Fibroblast of lung (primary cell): Measurements from ENCODE around the gene CYSTM1. TPM values are rescaled to one million over a fixed set of nuclear protein-coding genes. Genes with fewer than 3 reads are reported as not detected.

ENCODE experiments used
- DNase-seq, 2 donors: peaks; one replicate each; pipeline versions ENCODE4 v3.0.0 to v3.0.0-alpha.2; 2010; ENCODE audit warnings: low read depth in 2 of 2
- H2AFZ ChIP-seq: 2 replicates; pipeline ENCODE4 v1.5.1; 2012; ENCODE audit warnings: low read length, control low read depth, inconsistent platforms
- H3K27ac ChIP-seq: 2 replicates; pipeline ENCODE4 v1.5.1; 2011; ENCODE audit warnings: low read length, control low read depth; ENCODE audit not compliant: insufficient read depth
- H3K27me3 ChIP-seq: 2 replicates; pipeline ENCODE4 v1.5.1; 2011; ENCODE audit warnings: mild to moderate bottlenecking, low read length; ENCODE audit not compliant: control insufficient read depth, insufficient read depth
- H3K36me3 ChIP-seq: 2 replicates; pipeline ENCODE4 v1.5.1; 2011; ENCODE audit warnings: low read length; ENCODE audit not compliant: control insufficient read depth, insufficient read depth
- H3K4me1 ChIP-seq: 2 replicates; pipeline ENCODE4 v1.5.1; 2011; ENCODE audit warnings: low read length; ENCODE audit not compliant: control insufficient read depth, insufficient read depth; ENCODE audit errors: extremely low read depth
- H3K4me2 ChIP-seq: 2 replicates; pipeline ENCODE4 v1.5.1; 2011; ENCODE audit warnings: low read length, control low read depth; ENCODE audit not compliant: insufficient read depth; ENCODE audit errors: extremely low read depth
- H3K4me3 ChIP-seq, 4 experiments: fragments of 200-600 bp in 1 of 4; sonication (generic) in 1 of 4; replicated peaks in 1 of 4; 2 replicates each; pipeline ENCODE4 v1.5.1; 2011 to 2016; ENCODE audit warnings: low read length in 4 of 4, low read depth in 3 of 4, mild to moderate bottlenecking in 3 of 4, control low read depth in 2 of 4, inconsistent platforms in 1 of 4, mixed read lengths in 1 of 4; ENCODE audit not compliant: insufficient read depth in 1 of 4; ENCODE audit errors: control extremely low read depth in 1 of 4
- H3K79me2 ChIP-seq: 2 replicates; pipeline ENCODE4 v1.5.1; 2012; ENCODE audit warnings: mild to moderate bottlenecking, low read length, inconsistent platforms; ENCODE audit not compliant: control insufficient read depth, insufficient read depth
- H3K9ac ChIP-seq: 2 replicates; pipeline ENCODE4 v1.5.1; 2011; ENCODE audit warnings: mild to moderate bottlenecking, low read length, control low read depth; ENCODE audit not compliant: insufficient read depth
- H3K9me3 ChIP-seq: 2 replicates; pipeline ENCODE4 v1.5.1; 2012; ENCODE audit warnings: low read depth, low read length; ENCODE audit not compliant: control insufficient read depth, insufficient read depth
- H4K20me1 ChIP-seq: 2 replicates; pipeline ENCODE4 v1.5.1; 2011; ENCODE audit warnings: low read length; ENCODE audit not compliant: control insufficient read depth, insufficient read depth; ENCODE audit errors: extremely low read depth
- EZH2 ChIP-seq: IDR thresholded peaks from 2 replicates; pipeline ENCODE4 v1.5.1; 2012; ENCODE audit warnings: low read length, control low read depth, mild to moderate bottlenecking; ENCODE audit errors: missing control alignments
- polyA plus RNA-seq, 2 donors: library from polyadenylated mRNA; depleted of rRNA in 1 of 2; stranded (reverse) in 1 of 2; unstranded in 1 of 2; fragments of >200 nt; gene quantifications; 2 replicates each; pipeline ENCODE4 v1.2.1, GENCODE V29; 2011 to 2012; ENCODE audit warnings: missing spikeins in 1 of 2
- total RNA-seq: library from RNA; depleted of rRNA; stranded (reverse); fragments of >200 nt; gene quantifications from 2 replicates; pipeline ENCODE4 v1.2.1, GENCODE V29; 2014
- TF ChIP-seq, protein P1 (sequence below), 2 donors: IDR thresholded peaks in 1 of 2; conservative IDR thresholded peaks in 1 of 2; 1 replicate in 1 of 2; 2 replicates in 1 of 2; pipeline ENCODE4 v1.5.1; 2011 to 2012; ENCODE audit warnings: low read length in 2 of 2, control low read depth in 1 of 2, inconsistent platforms in 1 of 2, low read depth in 1 of 2, mild to moderate bottlenecking in 1 of 2

The CYSTM1 gene
- total and polyA plus RNA-seq, 2 donors (not counting 1 experiment from before 2014, with no cell fraction given), result 24.3 to 35.8 TPM

DNA sequence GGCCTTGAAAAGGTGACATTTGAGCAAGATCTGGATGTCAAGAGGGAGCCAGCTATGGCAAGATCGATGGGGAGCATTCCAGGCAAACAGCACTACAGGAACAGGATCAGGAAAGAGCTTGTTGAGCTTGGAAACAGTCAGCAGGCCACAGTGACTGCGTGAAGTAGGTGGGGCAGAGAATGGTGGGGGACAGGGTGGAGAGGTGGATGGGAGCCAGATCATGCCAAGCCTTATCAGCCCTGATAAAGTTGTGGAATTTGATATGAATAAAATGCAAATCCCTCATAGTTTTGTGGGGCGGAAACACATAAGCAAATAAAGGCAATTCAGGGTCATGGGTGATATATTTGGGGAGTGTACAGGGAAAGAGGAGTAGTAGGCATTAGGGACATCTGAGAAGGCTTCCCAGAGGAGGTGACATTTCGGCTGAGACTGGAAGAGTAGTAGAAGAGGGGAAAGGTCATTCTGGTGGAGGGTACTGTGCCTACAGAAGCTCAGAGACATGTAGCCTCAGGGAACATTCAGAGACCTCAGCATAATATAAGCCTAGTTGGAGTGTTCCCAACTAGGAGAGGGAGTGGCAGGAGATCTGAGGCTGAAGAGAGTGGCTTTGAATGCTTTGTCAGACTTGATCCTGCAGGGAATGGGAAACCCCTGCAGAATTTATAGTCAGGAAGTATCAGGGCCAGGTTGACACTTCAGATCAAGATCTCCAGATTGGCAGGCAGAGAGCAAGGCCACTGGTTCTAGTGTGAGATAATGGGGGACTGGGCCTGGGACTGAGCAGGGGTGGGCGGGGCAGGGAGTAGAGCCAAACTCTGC, 9.7 kb upstream of the CYSTM1 start:
- no peak overlapping the region for H2AFZ ChIP-seq
- H3K36me3 ChIP-seq, result no peaks in the 10 kb centered on the region
- H3K4me3 ChIP-seq, result no peak overlapping the region
- no peaks in the 10 kb centered on the region for H3K79me2 ChIP-seq
- no peaks in the 10 kb centered on the region for H4K20me1 ChIP-seq
- no peak for DNase-seq
- no peaks in the 10 kb centered on the region for H3K27me3 ChIP-seq
- no peak overlapping the region for H3K9ac ChIP-seq
- TF ChIP-seq, protein P1, sequence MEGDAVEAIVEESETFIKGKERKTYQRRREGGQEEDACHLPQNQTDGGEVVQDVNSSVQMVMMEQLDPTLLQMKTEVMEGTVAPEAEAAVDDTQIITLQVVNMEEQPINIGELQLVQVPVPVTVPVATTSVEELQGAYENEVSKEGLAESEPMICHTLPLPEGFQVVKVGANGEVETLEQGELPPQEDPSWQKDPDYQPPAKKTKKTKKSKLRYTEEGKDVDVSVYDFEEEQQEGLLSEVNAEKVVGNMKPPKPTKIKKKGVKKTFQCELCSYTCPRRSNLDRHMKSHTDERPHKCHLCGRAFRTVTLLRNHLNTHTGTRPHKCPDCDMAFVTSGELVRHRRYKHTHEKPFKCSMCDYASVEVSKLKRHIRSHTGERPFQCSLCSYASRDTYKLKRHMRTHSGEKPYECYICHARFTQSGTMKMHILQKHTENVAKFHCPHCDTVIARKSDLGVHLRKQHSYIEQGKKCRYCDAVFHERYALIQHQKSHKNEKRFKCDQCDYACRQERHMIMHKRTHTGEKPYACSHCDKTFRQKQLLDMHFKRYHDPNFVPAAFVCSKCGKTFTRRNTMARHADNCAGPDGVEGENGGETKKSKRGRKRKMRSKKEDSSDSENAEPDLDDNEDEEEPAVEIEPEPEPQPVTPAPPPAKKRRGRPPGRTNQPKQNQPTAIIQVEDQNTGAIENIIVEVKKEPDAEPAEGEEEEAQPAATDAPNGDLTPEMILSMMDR (conservative IDR thresholded peaks at IDR 0.05 in 1 of 2, IDR thresholded peaks at IDR 0.05 in 1 of 2; ENCODE audit: low read depth in 1 of 2, low read length in 2 of 2), result no peak
- TF ChIP-seq EZH2, result no peak
- H3K27ac ChIP-seq, result no peak overlapping the region
- no peaks in the 10 kb centered on the region for H3K4me1 ChIP-seq
- no peak overlapping the region for H3K4me2 ChIP-seq
- no peaks in the 10 kb centered on the region for H3K9me3 ChIP-seq

DNA sequence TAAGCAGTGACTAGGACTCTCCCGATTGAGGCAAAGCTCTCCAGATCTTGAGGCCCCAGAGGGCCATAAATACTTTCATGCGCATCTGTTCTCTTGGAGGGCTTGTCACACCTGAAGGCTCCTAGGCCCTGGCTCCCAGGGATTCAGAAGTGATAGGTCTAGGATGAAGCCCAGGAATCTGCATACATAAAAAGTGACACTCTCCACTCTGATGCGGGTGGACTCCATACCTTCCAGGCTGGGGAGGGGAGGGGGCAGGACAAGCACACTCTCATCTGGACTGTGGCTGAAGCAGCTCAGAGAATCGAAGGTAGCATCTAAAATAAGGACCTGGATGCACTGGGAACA, 9.1 kb upstream of the CYSTM1 start:
- TF ChIP-seq, protein P1 (conservative IDR thresholded peaks at IDR 0.05 in 1 of 2, IDR thresholded peaks at IDR 0.05 in 1 of 2; ENCODE audit: low read depth in 1 of 2, low read length in 2 of 2), result no peak
- TF ChIP-seq EZH2, result no peak
- no peaks in the 10 kb centered on the region for H3K4me1 ChIP-seq

DNA sequence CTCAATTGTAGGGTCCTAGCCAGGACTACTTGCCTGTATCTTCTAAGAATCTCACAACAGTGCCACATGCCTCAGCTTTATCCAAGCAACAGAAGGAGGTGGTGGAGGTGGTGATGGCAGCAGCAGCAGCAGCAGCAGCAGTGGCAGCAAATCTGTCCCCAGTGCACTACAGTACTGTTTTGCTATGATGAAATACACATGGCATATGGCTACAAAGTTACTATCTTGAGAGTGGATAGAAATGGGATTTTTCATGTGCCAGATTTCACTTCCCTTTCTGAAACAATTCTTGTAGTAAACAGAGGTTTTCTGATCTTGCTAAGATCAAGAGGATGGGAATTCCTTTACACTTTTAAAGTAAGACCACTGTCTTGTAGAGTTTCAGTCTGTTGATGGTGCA, 8.1 kb upstream of the CYSTM1 start:
- H3K27me3 ChIP-seq, result no peaks in the 10 kb centered on the region
- no peaks in the 10 kb centered on the region for H3K79me2 ChIP-seq
- H3K4me2 ChIP-seq, result no peak overlapping the region
- no peak overlapping the region for H3K9ac ChIP-seq
- H2AFZ ChIP-seq, result no peak overlapping the region
- H3K4me1 ChIP-seq, result no peaks in the 10 kb centered on the region
- H4K20me1 ChIP-seq, result no peaks in the 10 kb centered on the region
- no peak overlapping the region for H3K4me3 ChIP-seq
- H3K9me3 ChIP-seq, result no peaks in the 10 kb centered on the region
- H3K36me3 ChIP-seq, result no peaks in the 10 kb centered on the region
- no peak overlapping the region for H3K27ac ChIP-seq
- TF ChIP-seq, protein P1 (conservative IDR thresholded peaks at IDR 0.05 in 1 of 2, IDR thresholded peaks at IDR 0.05 in 1 of 2; ENCODE audit: low read depth in 1 of 2, low read length in 2 of 2), result no peak
- TF ChIP-seq EZH2, result no peak
- no peak for DNase-seq

More for the DNA sequence above, 9.1 kb upstream of the CYSTM1 start:
- H4K20me1 ChIP-seq, result no peaks in the 10 kb centered on the region
- H3K79me2 ChIP-seq, result no peaks in the 10 kb centered on the region
- H3K9ac ChIP-seq, result no peak overlapping the region
- H3K9me3 ChIP-seq, result no peaks in the 10 kb centered on the region
- no peak overlapping the region for H3K27ac ChIP-seq
- H3K4me2 ChIP-seq, result no peak overlapping the region
- H3K4me3 ChIP-seq, result no peak overlapping the region
- H3K27me3 ChIP-seq, result no peaks in the 10 kb centered on the region
- H3K36me3 ChIP-seq, result no peaks in the 10 kb centered on the region
- no peak for DNase-seq
- H2AFZ ChIP-seq, result no peak overlapping the region
